Measurements from ENCODE around the gene BACH1.
"Not testable (repeated sequence)": the region's sequence is repeated elsewhere in the genome, so short reads cannot be mapped to it uniquely, and the experiment has no call there.

The BACH1 gene

GRCh38 chr21:29350246-29350779 lies 51.6 kb downstream of the BACH1 start:
- no peak for DNase-seq

GRCh38 chr21:29351691-29352090 lies 53.0 kb downstream of the BACH1 start:
- no peak for DNase-seq

- not testable (repeated sequence) for DNase-seq
Measured at GRCh38 chr21:29355043-29355710, 56.5 kb downstream of the BACH1 start.

GRCh38 chr21:29356291-29356690 lies 57.6 kb downstream of the BACH1 start:
- not testable (repeated sequence) for DNase-seq

- DNase-seq, result not testable (repeated sequence)
Measured at GRCh38 chr21:29356810-29357209, 58.1 kb downstream of the BACH1 start.

- DNase-seq, result no peak
Measured at GRCh38 chr21:29359718-29360117, 61.0 kb downstream of the BACH1 start.

GRCh38 chr21:29360799-29361765 lies 62.4 kb downstream of the BACH1 start:
- no peak for DNase-seq

- no peak for DNase-seq
Measured at GRCh38 chr21:29362758-29363157, 64.0 kb downstream of the BACH1 start.

GRCh38 chr21:29365661-29366265 lies 67.0 kb downstream of the BACH1 start:
- DNase-seq, result no peak

GRCh38 chr21:29366532-29366931 lies 67.8 kb downstream of the BACH1 start:
- DNase-seq, result no peak

GRCh38 chr21:29367335-29367734 lies 68.6 kb downstream of the BACH1 start:
- no peak for DNase-seq

GRCh38 chr21:29368906-29369305 lies 70.2 kb downstream of the BACH1 start:
- DNase-seq, result no peak

- DNase-seq, result peak; percentile 41
Measured at GRCh38 chr21:29371464-29371863, 72.7 kb downstream of the BACH1 start.

GRCh38 chr21:29372063-29372802 lies 73.5 kb downstream of the BACH1 start:
- peak; percentile 83 for DNase-seq

- no peak for DNase-seq
Measured at GRCh38 chr21:29374481-29374880, 75.8 kb downstream of the BACH1 start.

GRCh38 chr21:29376556-29376955 lies 77.8 kb downstream of the BACH1 start:
- DNase-seq, result peak; percentile 56

- DNase-seq, result no peak
Measured at GRCh38 chr21:29377266-29377665, 78.5 kb downstream of the BACH1 start.

GRCh38 chr21:29378832-29379231 lies 80.1 kb downstream of the BACH1 start:
- no peak for DNase-seq

GRCh38 chr21:29379517-29380054 lies 80.9 kb downstream of the BACH1 start:
- DNase-seq, result no peak

- no peak for DNase-seq
Measured at GRCh38 chr21:29382030-29382654, 83.4 kb downstream of the BACH1 start.

GRCh38 chr21:29384683-29385359 lies 86.1 kb downstream of the BACH1 start:
- no peak for DNase-seq
